T-helper 2 cell treated with Interferon-gamma antibody and Interleukin-4, amounts not matched to agents 5 μg/mL and 100 μg/mL, for 36 hours (primary cell): ENCODE data around the gene LEPROT.
"Not testable (repeated sequence)": the region's sequence is repeated elsewhere in the genome, so short reads cannot be mapped to it uniquely, and the experiment has no call there.

Experiments used
- DNase-seq: peaks from one replicate; pipeline ENCODE4 v3.0.0; 2021; ENCODE audit warnings: low spot score
- H3K27ac Mint-ChIP-seq: one replicate; pipeline ENCODE4 v1.8.0; 2021; ENCODE audit warnings: mild to moderate bottlenecking, mixed read lengths
- H3K27me3 Mint-ChIP-seq: one replicate; pipeline ENCODE4 v1.8.0; 2021; ENCODE audit warnings: low read depth, mixed read lengths
- H3K36me3 Mint-ChIP-seq: one replicate; pipeline ENCODE4 v1.8.0; 2021; ENCODE audit warnings: low read depth, mixed read lengths
- H3K4me1 Mint-ChIP-seq: one replicate; pipeline ENCODE4 v1.8.0; 2021; ENCODE audit warnings: low read depth, mixed read lengths
- H3K4me3 Mint-ChIP-seq: one replicate; pipeline ENCODE4 v1.8.0; 2022; ENCODE audit warnings: mild to moderate bottlenecking, moderate library complexity, mixed read lengths
- H3K9me3 Mint-ChIP-seq: one replicate; pipeline ENCODE4 v1.8.0; 2021; ENCODE audit warnings: mixed read lengths

The LEPROT gene

GRCh38 chr1:65420590-65421350 lies at the start of gene LEPROT, which contains the start of gene LEPR:
Gene LEPROT, plus strand, starts transcription at chr1:65420668. Its CDS starts 57 bp downstream, at chr1:65420725.
Gene LEPR, plus strand, starts transcription at chr1:65420668. Its CDS starts 144,898 bp downstream, at chr1:65565566.
- H3K4me1 Mint-ChIP-seq: peaks cover 22% of the 10 kb centered on the region
- H3K27ac Mint-ChIP-seq: peak within 1 kb of the TSS; percentile 85
- H3K4me3 Mint-ChIP-seq: no peak within 1 kb of the TSS
- peaks cover 7% of the 10 kb centered on the region for H3K27me3 Mint-ChIP-seq
- no peak for DNase-seq
- H3K9me3 Mint-ChIP-seq: no peaks in the 10 kb centered on the region
- peaks cover 15% of the 10 kb centered on the region for H3K36me3 Mint-ChIP-seq

GRCh38 chr1:65371544-65371943 lies 48.9 kb upstream of the LEPROT start:
- Mint-ChIP-seq H3K27me3 (peaks cover 12% of the 10 kb centered on the region), H3K4me3 (no peak overlapping the region), H3K36me3 (peaks cover 2% of the 10 kb centered on the region), H3K9me3 (no peaks in the 10 kb centered on the region), H3K27ac (no peak overlapping the region), H3K4me1 (no peaks in the 10 kb centered on the region)
- no peak for DNase-seq

- Mint-ChIP-seq H3K27me3 (peaks cover 12% of the 10 kb centered on the region), H3K27ac (no peak overlapping the region)
Observed at GRCh38 chr1:65372557-65372956, 47.9 kb upstream of the LEPROT start.

GRCh38 chr1:65377496-65378246 lies 42.8 kb upstream of the LEPROT start:
- H3K4me3 Mint-ChIP-seq: no peak overlapping the region
- peaks cover 4% of the 10 kb centered on the region for H3K36me3 Mint-ChIP-seq
- no peaks in the 10 kb centered on the region for H3K9me3 Mint-ChIP-seq
- H3K27ac Mint-ChIP-seq: no peak overlapping the region
- no peak for DNase-seq
- peaks cover 6% of the 10 kb centered on the region for H3K27me3 Mint-ChIP-seq
- H3K4me1 Mint-ChIP-seq: no peaks in the 10 kb centered on the region

More at GRCh38 chr1:65372557-65372956, 47.9 kb upstream of the LEPROT start:
- Mint-ChIP-seq H3K4me3 (no peak overlapping the region), H3K4me1 (no peaks in the 10 kb centered on the region), H3K36me3 (peaks cover 2% of the 10 kb centered on the region), H3K9me3 (no peaks in the 10 kb centered on the region)
- DNase-seq: no peak

GRCh38 chr1:65378247-65378946 lies 42.1 kb upstream of the LEPROT start:
- Mint-ChIP-seq H3K4me1 (no peaks in the 10 kb centered on the region), H3K4me3 (no peak overlapping the region), H3K27me3 (peaks cover 6% of the 10 kb centered on the region), H3K9me3 (no peaks in the 10 kb centered on the region), H3K36me3 (peaks cover 4% of the 10 kb centered on the region), H3K27ac (no peak overlapping the region)
- no peak for DNase-seq

- not testable (repeated sequence) for H3K27ac Mint-ChIP-seq, H3K9me3 Mint-ChIP-seq, H3K4me1 Mint-ChIP-seq, H3K4me3 Mint-ChIP-seq, DNase-seq, H3K36me3 Mint-ChIP-seq, H3K27me3 Mint-ChIP-seq
Observed at GRCh38 chr1:65384426-65384825, 36.0 kb upstream of the LEPROT start.

- no peaks in the 10 kb centered on the region for H3K27me3 Mint-ChIP-seq
- H3K4me1 Mint-ChIP-seq: peaks cover 16% of the 10 kb centered on the region
- no peak overlapping the region for H3K27ac Mint-ChIP-seq
- no peak overlapping the region for H3K4me3 Mint-ChIP-seq
- H3K9me3 Mint-ChIP-seq: no peaks in the 10 kb centered on the region
- no peak for DNase-seq
- peaks cover 2% of the 10 kb centered on the region for H3K36me3 Mint-ChIP-seq
Observed at GRCh38 chr1:65386439-65386838, 34.0 kb upstream of the LEPROT start.

- Mint-ChIP-seq H3K9me3 (no peaks in the 10 kb centered on the region), H3K27ac (no peak overlapping the region), H3K4me3 (no peak overlapping the region), H3K27me3 (no peaks in the 10 kb centered on the region), H3K4me1 (peaks cover 24% of the 10 kb centered on the region), H3K36me3 (peaks cover 4% of the 10 kb centered on the region)
- no peak for DNase-seq
Observed at GRCh38 chr1:65387821-65388220, 32.6 kb upstream of the LEPROT start.

- Mint-ChIP-seq H3K36me3 (peaks cover 4% of the 10 kb centered on the region), H3K27ac (peak overlapping the region; percentile 34), H3K4me1 (peaks cover 34% of the 10 kb centered on the region), H3K4me3 (no peak overlapping the region), H3K9me3 (no peaks in the 10 kb centered on the region), H3K27me3 (no peaks in the 10 kb centered on the region)
- DNase-seq: no peak
Observed at GRCh38 chr1:65388908-65389695, 31.4 kb upstream of the LEPROT start.

- Mint-ChIP-seq H3K36me3 (peaks cover 4% of the 10 kb centered on the region), H3K4me3 (no peak overlapping the region), H3K27me3 (no peaks in the 10 kb centered on the region), H3K27ac (peak overlapping the region; percentile 49), H3K4me1 (peaks cover 62% of the 10 kb centered on the region), H3K9me3 (no peaks in the 10 kb centered on the region)
- DNase-seq: no peak
Observed at GRCh38 chr1:65392497-65392896, 28.0 kb upstream of the LEPROT start.

- peaks cover 69% of the 10 kb centered on the region for H3K4me1 Mint-ChIP-seq
- H3K27me3 Mint-ChIP-seq: no peaks in the 10 kb centered on the region
- DNase-seq: peak; percentile 46
- H3K27ac Mint-ChIP-seq: peak overlapping the region; percentile 72
- peak overlapping the region; percentile 46 for H3K4me3 Mint-ChIP-seq
- peaks cover 5% of the 10 kb centered on the region for H3K36me3 Mint-ChIP-seq
- H3K9me3 Mint-ChIP-seq: no peaks in the 10 kb centered on the region
Observed at GRCh38 chr1:65393347-65393746, 27.1 kb upstream of the LEPROT start.

GRCh38 chr1:65393928-65394327 lies 26.5 kb upstream of the LEPROT start:
- DNase-seq: no peak
- H3K27ac Mint-ChIP-seq: peak overlapping the region; percentile 72
- H3K27me3 Mint-ChIP-seq: no peaks in the 10 kb centered on the region
- peaks cover 73% of the 10 kb centered on the region for H3K4me1 Mint-ChIP-seq
- no peaks in the 10 kb centered on the region for H3K9me3 Mint-ChIP-seq
- H3K36me3 Mint-ChIP-seq: peaks cover 4% of the 10 kb centered on the region
- peak overlapping the region; percentile 46 for H3K4me3 Mint-ChIP-seq

GRCh38 chr1:65395887-65396612 lies 24.4 kb upstream of the LEPROT start:
- Mint-ChIP-seq H3K9me3 (no peaks in the 10 kb centered on the region), H3K27ac (peak overlapping the region; percentile 55), H3K36me3 (peaks cover 4% of the 10 kb centered on the region), H3K4me1 (peaks cover 67% of the 10 kb centered on the region), H3K4me3 (peak overlapping the region; percentile 25), H3K27me3 (no peaks in the 10 kb centered on the region)
- peak; percentile 30 for DNase-seq
